HUES6 (cell line): Measurements from ENCODE around the gene PLAC8L1.

Source experiments
- H3K27ac ChIP-seq: 2 replicates; pipeline ENCODE4 v1.7.0; 2013; ENCODE audit warnings: low read depth, mild to moderate bottlenecking, low read length, inconsistent platforms
- H3K27me3 ChIP-seq: 2 replicates; pipeline ENCODE4 v1.6.1; 2013; ENCODE audit warnings: low read length; ENCODE audit not compliant: control insufficient read depth, insufficient read depth
- H3K36me3 ChIP-seq: 2 replicates; pipeline ENCODE4 v1.6.1; 2013; ENCODE audit warnings: low read length; ENCODE audit not compliant: control insufficient read depth, insufficient read depth
- H3K4me1 ChIP-seq: 2 replicates; pipeline ENCODE4 v1.6.1; 2013; ENCODE audit warnings: low read length; ENCODE audit not compliant: control insufficient read depth, insufficient read depth
- H3K4me3 ChIP-seq: 2 replicates; pipeline ENCODE4 v1.5.1; 2013; ENCODE audit warnings: low read depth, low read length
- H3K9ac ChIP-seq: one replicate; pipeline ENCODE4 v1.6.1; 2013; ENCODE audit warnings: mild to moderate bottlenecking, low read length
- H3K9me3 ChIP-seq: 2 replicates; pipeline ENCODE4 v1.6.1; 2013; ENCODE audit warnings: low read depth, low read length; ENCODE audit not compliant: control insufficient read depth, insufficient read depth

PLAC8L1 gene

DNA sequence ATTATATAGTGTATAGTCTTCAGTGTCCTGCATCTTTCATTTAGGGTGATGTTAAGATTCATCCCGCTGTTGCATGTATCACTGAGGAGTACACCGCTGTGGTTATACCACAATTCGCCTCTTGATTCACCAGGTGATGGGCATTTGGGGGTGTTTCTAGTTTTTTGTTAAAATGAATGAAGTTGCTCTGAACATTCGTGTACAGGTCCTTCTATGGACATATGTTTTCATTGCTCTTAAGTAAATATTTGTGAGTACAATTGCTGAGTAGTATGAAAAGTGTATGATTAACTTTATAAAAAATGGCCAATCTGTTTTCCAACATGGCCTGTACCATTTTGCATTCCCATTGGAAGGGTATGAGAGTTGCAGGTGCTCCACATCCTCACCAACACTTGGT is 61.7 kb downstream of the PLAC8L1 start:
- no peak overlapping the region for H3K9ac ChIP-seq
- H3K9me3 ChIP-seq: no peaks in the 10 kb centered on the region
- no peaks in the 10 kb centered on the region for H3K36me3 ChIP-seq
- no peak overlapping the region for H3K27ac ChIP-seq
- H3K27me3 ChIP-seq: no peaks in the 10 kb centered on the region
- peaks cover 13% of the 10 kb centered on the region; the same call in 1 of the 2 replicates for H3K4me1 ChIP-seq
- no peak overlapping the region for H3K4me3 ChIP-seq

DNA sequence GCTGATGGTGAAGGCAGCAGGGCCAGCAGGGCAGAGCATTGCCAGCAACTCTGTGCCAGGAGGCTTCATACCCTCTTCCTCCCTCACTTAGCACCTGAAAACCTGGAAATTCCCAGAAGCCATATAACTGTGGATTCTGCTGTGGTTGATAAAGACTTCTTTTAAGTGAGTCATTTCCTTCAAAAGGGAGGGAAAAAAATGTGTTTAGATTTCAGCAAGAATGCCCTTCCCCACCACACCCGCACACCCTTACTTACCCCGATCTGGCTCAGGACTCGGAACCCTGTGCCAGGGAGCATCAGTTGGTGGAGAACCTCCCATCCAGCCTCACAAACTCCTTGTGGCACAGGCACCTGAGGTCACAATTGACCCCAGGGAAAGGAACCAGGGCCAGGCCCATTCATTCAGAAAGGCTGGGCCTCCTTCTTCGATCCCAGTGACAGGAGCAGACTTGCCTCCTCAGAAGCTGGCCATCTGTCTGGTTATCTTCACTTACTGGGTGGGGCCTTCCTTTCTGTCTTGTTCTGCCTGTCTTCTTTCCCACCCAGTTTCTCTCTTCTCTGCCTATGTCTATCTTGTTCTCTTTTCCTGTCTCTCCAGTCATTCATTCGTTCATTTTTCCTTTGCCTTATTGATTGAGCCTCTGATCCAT is 62.6 kb downstream of the PLAC8L1 start:
- H3K27me3 ChIP-seq: no peaks in the 10 kb centered on the region
- no peak overlapping the region for H3K27ac ChIP-seq
- H3K4me1 ChIP-seq: peaks cover 13% of the 10 kb centered on the region; the same call in 1 of the 2 replicates
- H3K9me3 ChIP-seq: no peaks in the 10 kb centered on the region
- no peaks in the 10 kb centered on the region for H3K36me3 ChIP-seq
- no peak overlapping the region for H3K4me3 ChIP-seq
- H3K9ac ChIP-seq: no peak overlapping the region

GRCh38 chr5:146041180-146041789 is 64.1 kb downstream of the PLAC8L1 start:
- Histone ChIP-seq H3K9ac (no peak overlapping the region), H3K27ac (no peak overlapping the region), H3K36me3 (no peaks in the 10 kb centered on the region), H3K9me3 (no peaks in the 10 kb centered on the region), H3K4me3 (no peak overlapping the region), H3K4me1 (peaks cover 13% of the 10 kb centered on the region; the same call in 1 of the 2 replicates), H3K27me3 (no peaks in the 10 kb centered on the region)

GRCh38 chr5:146040527-146040926 is 64.8 kb downstream of the PLAC8L1 start:
- Histone ChIP-seq H3K4me3 (no peak overlapping the region), H3K9ac (no peak overlapping the region), H3K9me3 (no peaks in the 10 kb centered on the region), H3K27ac (no peak overlapping the region), H3K4me1 (peaks cover 13% of the 10 kb centered on the region; the same call in 1 of the 2 replicates), H3K36me3 (no peaks in the 10 kb centered on the region), H3K27me3 (no peaks in the 10 kb centered on the region)

DNA sequence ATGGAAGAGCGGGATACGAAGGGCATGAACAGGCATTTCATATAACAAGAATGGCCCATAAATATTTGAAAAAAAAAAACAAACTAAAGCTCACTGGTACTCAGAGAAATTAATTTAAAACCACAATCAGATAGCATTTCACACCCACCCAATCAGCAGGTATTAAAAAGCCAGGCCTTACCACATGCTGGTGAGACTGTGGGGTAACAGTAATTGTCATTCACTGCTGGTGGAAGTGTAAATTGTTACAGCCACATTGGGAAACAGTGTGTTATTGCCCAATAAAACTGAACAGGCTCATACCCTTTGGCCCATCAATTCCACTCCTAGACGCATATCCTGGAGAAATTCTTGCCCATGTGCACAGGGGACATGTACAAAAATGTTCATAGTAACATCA is 66.0 kb downstream of the PLAC8L1 start:
- no peak overlapping the region for H3K4me3 ChIP-seq
- no peaks in the 10 kb centered on the region for H3K27me3 ChIP-seq
- H3K9me3 ChIP-seq: no peaks in the 10 kb centered on the region

GRCh38 chr5:146034605-146035004 is 70.8 kb downstream of the PLAC8L1 start:
- Histone ChIP-seq H3K4me1 (no peaks in the 10 kb centered on the region), H3K9ac (no peak overlapping the region), H3K9me3 (no peaks in the 10 kb centered on the region), H3K4me3 (no peak overlapping the region), H3K27me3 (no peaks in the 10 kb centered on the region), H3K36me3 (no peaks in the 10 kb centered on the region), H3K27ac (no peak overlapping the region)

More for the DNA sequence above, 66.0 kb downstream of the PLAC8L1 start:
- Histone ChIP-seq H3K9ac (no peak overlapping the region), H3K36me3 (no peaks in the 10 kb centered on the region), H3K27ac (no peak overlapping the region), H3K4me1 (peaks cover 13% of the 10 kb centered on the region; the same call in 1 of the 2 replicates)
